ENCODE data around the gene SIRT2. TPM values are rescaled to one million over a fixed set of nuclear protein-coding genes. Genes with fewer than 3 reads are reported as not detected.

Gene SIRT2
- total RNA-seq, 1 experiment from 2014 or later, result 8.4 TPM

GRCh38 chr19:38868551-38868950 is 30.9 kb downstream of the SIRT2 start:
- no peak overlapping the region for H2AFZ ChIP-seq (ENCODE audit: low read length)
- no peak overlapping the region for H2BK15ac ChIP-seq (ENCODE audit: low read depth, low read length)
- no peaks in the 10 kb centered on the region for H4K20me1 ChIP-seq (ENCODE audit: control insufficient read depth, insufficient read depth, insufficient read length)
- H3K14ac ChIP-seq (ENCODE audit: insufficient read depth, low read length), result no peak overlapping the region
- no peak overlapping the region for H2AK5ac ChIP-seq (ENCODE audit: insufficient read length, low read length)
- H3K18ac ChIP-seq (ENCODE audit: insufficient read length, low read depth, low read length), result no peak overlapping the region
- no peak overlapping the region for H3K4me2 ChIP-seq (ENCODE audit: insufficient read depth, insufficient read length, low read length)
- no peak overlapping the region for H3K27ac Mint-ChIP-seq
- no peak overlapping the region for H3K4me3 Mint-ChIP-seq
- H2BK5ac ChIP-seq (ENCODE audit: insufficient read length, low read length), result no peak overlapping the region
- WGBS (ENCODE audit: extremely low coverage, insufficient read length, low lambda C conversion rate), result no CpG with 5 or more reads among the region's 6 CpGs
- H2BK120ac ChIP-seq (ENCODE audit: low read depth, low read length, poor library complexity, severe bottlenecking), result no peak overlapping the region
- no peak overlapping the region for H4K5ac ChIP-seq (ENCODE audit: insufficient read length, low read depth, low read length)
- H3K23me2 ChIP-seq (ENCODE audit: insufficient read length, low read depth, low read length, poor library complexity, severe bottlenecking), result no peaks in the 10 kb centered on the region
- H2BK12ac ChIP-seq (ENCODE audit: insufficient read length, low read depth, low read length), result no peak overlapping the region
- H3K9me3 ChIP-seq (ENCODE audit: control insufficient read depth, low read depth, low read length), result no peaks in the 10 kb centered on the region
- no peak overlapping the region for H3K27ac ChIP-seq (ENCODE audit: insufficient read length, low read depth, low read length)
- no peak overlapping the region for H3K56ac ChIP-seq (ENCODE audit: insufficient read length, low read depth, low read length)
- no peak overlapping the region for H3K23ac ChIP-seq (ENCODE audit: insufficient read length, low read depth, low read length)
- H3K27me3 Mint-ChIP-seq (ENCODE audit: low read depth), result peaks cover 12% of the 10 kb centered on the region
- no peaks in the 10 kb centered on the region; a peak in 1 of 7 replicates for H3K36me3 Mint-ChIP-seq (ENCODE audit: insufficient read depth in 1 of 3, low read depth in 3 of 3)
- no peak overlapping the region for H4K8ac ChIP-seq (replicated peaks; ENCODE audit: insufficient read length, low read depth, low read length)
- peaks cover 14 to 19% of the 10 kb centered on the region in 2 experiments for H3K4me1 Mint-ChIP-seq
- no peaks in the 10 kb centered on the region for H3K79me2 ChIP-seq (ENCODE audit: insufficient read depth, low read length)
- no peak overlapping the region for H3K4ac ChIP-seq (ENCODE audit: low read depth, low read length)
- H4K91ac ChIP-seq (ENCODE audit: insufficient read length, low read depth, low read length), result no peak overlapping the region
- TF ChIP-seq CTCF (conservative IDR thresholded peaks at IDR 0.05), result no peak
- H2BK20ac ChIP-seq (ENCODE audit: low read depth, low read length, poor library complexity, severe bottlenecking), result no peak overlapping the region
- no peaks in the 10 kb centered on the region; the same call in 1 of the 2 replicates for H3K4me1 ChIP-seq (ENCODE audit: insufficient read depth, low read length)
- no peaks in the 10 kb centered on the region; the same call in 1 of the 2 replicates for H3K27me3 ChIP-seq (ENCODE audit: insufficient read depth, low read length)
- H3T11ph ChIP-seq (ENCODE audit: low read length), result no peak overlapping the region
- H3K79me1 ChIP-seq (ENCODE audit: insufficient read depth, low read depth, low read length, poor library complexity, severe bottlenecking), result no peaks in the 10 kb centered on the region
- H3K9me3 Mint-ChIP-seq, result no peaks in the 10 kb centered on the region
- no peak for DNase-seq
- no peak overlapping the region for H3K9ac ChIP-seq (ENCODE audit: extremely low read depth, insufficient read length, low read length)

All from H9 (cell line).